Head of caudate nucleus (tissue), 42 donors: ENCODE measurements around the gene ACSS2.

ENCODE experiments used
- DNase-seq, 42 donors: peaks; one replicate each; pipeline versions ENCODE4 v3.0.0 to v3.0.0-alpha.2; 2020 to 2021; ENCODE audit warnings: mixed read lengths in 7 of 42
- intact Hi-C: fragments of 100-400 bp; cut with DNase I; formaldehyde crosslinking; loops from one replicate; pipeline ENCODE4 v1.15.0; 2022

Gene ACSS2

GRCh38 chr20:34964486-34964885, 88.1 kb downstream of the ACSS2 start:
- DNase-seq, result no peak
- intact Hi-C loops, result no loop called here

- intact Hi-C loops, result no loop called here
- DNase-seq, result no peak
These were observed 88.6 kb downstream of the ACSS2 start for GRCh38 chr20:34965051-34965450.

GRCh38 chr20:34967421-34967820, 91.0 kb downstream of the ACSS2 start:
- intact Hi-C loops, result no loop called here
- DNase-seq, result no peak

- intact Hi-C loops, result no loop called here
- DNase-seq, result no peak
These were observed 91.8 kb downstream of the ACSS2 start for GRCh38 chr20:34968042-34968775.

- peak; percentile 43 to 91 (median 78) for DNase-seq
- intact Hi-C loops, result no loop called here
These were observed 93.9 kb downstream of the ACSS2 start for GRCh38 chr20:34970193-34970840.

GRCh38 chr20:34970846-34971560, 94.6 kb downstream of the ACSS2 start:
- peak in 5 of 42 donors; percentile 15 to 59 (median 36) for DNase-seq
- intact Hi-C loops, result no loop called here

- peak in 1 of 42 donors; percentile 7 for DNase-seq
- intact Hi-C loops, result no loop called here
These were observed 95.3 kb downstream of the ACSS2 start for GRCh38 chr20:34971561-34972235.

- intact Hi-C loops, result no loop called here
- DNase-seq, result no peak
These were observed 97.8 kb downstream of the ACSS2 start for GRCh38 chr20:34974246-34974645.

- no peak for DNase-seq
- intact Hi-C loops, result no loop called here
These were observed 99.9 kb downstream of the ACSS2 start for GRCh38 chr20:34976286-34976685.
